Measurements from ENCODE around the gene PBRM1. TPM values are rescaled to one million over a fixed set of nuclear protein-coding genes. Genes with fewer than 3 reads are reported as not detected.
A peak's percentile ranks its signal among the peaks of the same experiment; 100 is the strongest.

PBRM1 gene
- total RNA-seq, 1 experiment from 2014 or later: 65.4 TPM

- DNase-seq (ENCODE audit: low read depth): no peak
Observed at GRCh38 chr3:52574056-52574965, 111.4 kb downstream of the PBRM1 start.

DNA sequence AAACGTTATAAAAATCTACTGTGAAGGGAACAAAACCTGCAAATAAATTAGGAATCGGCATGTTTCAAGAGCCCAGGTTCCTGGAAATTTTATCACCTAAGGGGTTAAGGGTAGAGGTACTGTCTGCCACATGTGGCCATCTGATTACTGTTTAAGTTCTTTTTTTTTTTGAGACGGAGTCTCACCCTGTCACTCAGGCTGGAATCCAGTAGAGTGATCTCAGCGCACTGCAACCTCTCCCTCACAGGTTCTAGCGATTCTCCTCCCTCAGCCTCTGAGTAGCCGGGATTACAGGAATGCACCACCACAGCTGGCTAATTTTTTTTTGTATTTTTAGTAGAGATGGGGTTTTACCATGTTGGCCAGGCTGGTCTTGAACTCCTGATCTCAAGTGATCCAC lies 113.5 kb downstream of the PBRM1 start:
- DNase-seq (ENCODE audit: low read depth): no peak

- DNase-seq (ENCODE audit: low read depth): peak; percentile 35
Observed at GRCh38 chr3:52570076-52570475, 115.6 kb downstream of the PBRM1 start.

- no peak for DNase-seq (ENCODE audit: low read depth)
Observed at GRCh38 chr3:52568069-52568468, 117.6 kb downstream of the PBRM1 start.

DNA sequence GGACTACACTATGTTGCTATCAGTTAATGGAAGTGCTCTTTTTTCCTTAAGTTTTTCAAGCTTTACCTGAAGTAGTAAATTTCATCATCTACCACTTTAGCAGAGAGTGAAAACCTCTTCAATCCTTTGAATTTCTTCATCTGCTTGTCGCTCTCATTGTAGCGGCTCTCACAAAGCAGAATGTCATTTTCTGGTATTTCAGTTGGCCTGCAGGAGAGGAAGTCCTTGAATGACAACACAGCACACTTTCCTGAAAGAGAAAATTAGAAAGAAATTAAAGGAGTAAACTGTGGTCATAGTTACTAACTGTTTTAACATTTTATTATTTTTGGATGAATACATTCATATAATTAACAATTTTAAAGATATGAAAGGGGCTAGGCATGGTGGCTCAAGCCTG lies 121.7 kb downstream of the PBRM1 start:
- no peak for DNase-seq (ENCODE audit: low read depth)

GRCh38 chr3:52561028-52561747 lies 124.5 kb downstream of the PBRM1 start:
- DNase-seq (ENCODE audit: low read depth): peak; percentile 9

GRCh38 chr3:52558436-52558835 lies 127.3 kb downstream of the PBRM1 start:
- no peak for DNase-seq (ENCODE audit: low read depth)

- no peak for DNase-seq (ENCODE audit: low read depth)
Observed at GRCh38 chr3:52557011-52557960, 128.4 kb downstream of the PBRM1 start.

DNA sequence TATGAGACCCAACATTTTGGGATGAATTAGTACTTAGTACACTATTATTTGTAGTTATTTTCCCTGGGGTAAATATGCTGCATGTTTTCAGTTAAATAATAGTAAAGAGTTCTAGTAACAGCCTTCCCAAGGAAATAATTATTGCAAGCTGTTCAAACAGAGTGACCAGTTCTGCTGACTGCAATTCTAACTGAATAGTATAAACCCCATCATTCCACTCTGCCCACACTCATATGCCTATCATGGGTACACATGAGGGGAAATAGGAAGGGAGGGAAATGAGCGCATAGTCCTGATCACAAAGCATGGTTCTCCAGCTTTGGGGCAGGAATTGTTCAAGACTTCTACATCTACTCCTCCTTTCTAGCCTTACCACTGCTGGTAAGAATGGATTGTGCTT lies 130.7 kb downstream of the PBRM1 start:
- DNase-seq (ENCODE audit: low read depth): no peak

GRCh38 chr3:52554026-52554755 lies 131.5 kb downstream of the PBRM1 start:
- DNase-seq (ENCODE audit: low read depth): no peak

GRCh38 chr3:52552089-52552488 lies 133.6 kb downstream of the PBRM1 start:
- DNase-seq (ENCODE audit: low read depth): no peak

DNA sequence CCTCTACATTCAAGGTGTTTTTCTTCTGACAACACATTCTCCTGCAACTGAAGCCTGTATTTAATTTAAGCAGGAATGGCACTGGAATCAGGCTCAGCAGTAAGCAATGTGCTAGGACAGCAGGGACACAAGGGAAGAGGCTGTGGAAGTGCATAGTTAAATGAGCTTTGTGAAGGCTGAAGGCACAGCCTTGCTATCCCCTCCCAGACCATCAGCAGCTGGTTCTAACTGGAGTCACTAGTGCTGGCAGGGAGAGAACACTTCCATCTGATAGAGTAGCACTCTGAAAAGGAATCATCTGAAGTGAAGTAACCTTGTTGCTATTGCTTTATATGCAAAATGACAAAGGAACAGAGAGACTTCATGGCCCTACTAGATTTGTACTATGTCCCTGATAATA lies 134.6 kb downstream of the PBRM1 start:
- DNase-seq (ENCODE audit: low read depth): no peak

DNA sequence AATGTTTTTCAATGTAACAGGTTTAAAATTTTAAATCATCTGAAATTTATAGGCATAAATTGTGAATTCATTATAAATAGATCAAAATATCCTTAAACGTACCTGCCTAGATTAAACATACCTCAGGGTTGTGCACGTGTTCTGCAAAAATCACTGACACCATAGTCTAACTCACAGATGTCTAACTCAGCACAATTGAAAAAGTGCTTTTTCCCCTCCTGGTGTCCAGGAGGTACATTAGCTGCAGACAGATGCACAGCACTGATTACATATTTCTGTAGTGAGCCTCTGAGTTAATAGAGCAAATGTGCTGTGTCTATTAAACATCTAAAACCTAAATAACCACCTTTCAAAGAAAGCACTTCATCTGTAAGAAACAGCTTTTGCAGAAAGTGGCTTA lies 138.6 kb downstream of the PBRM1 start:
- no peak for DNase-seq (ENCODE audit: low read depth)

- DNase-seq (ENCODE audit: low read depth): no peak
Observed at GRCh38 chr3:52546111-52546901, 139.4 kb downstream of the PBRM1 start.

- no peak for DNase-seq (ENCODE audit: low read depth)
Observed at GRCh38 chr3:52544937-52545336, 140.8 kb downstream of the PBRM1 start.

- DNase-seq (ENCODE audit: low read depth): no peak
Observed at GRCh38 chr3:52541050-52541449, 144.7 kb downstream of the PBRM1 start.

DNA sequence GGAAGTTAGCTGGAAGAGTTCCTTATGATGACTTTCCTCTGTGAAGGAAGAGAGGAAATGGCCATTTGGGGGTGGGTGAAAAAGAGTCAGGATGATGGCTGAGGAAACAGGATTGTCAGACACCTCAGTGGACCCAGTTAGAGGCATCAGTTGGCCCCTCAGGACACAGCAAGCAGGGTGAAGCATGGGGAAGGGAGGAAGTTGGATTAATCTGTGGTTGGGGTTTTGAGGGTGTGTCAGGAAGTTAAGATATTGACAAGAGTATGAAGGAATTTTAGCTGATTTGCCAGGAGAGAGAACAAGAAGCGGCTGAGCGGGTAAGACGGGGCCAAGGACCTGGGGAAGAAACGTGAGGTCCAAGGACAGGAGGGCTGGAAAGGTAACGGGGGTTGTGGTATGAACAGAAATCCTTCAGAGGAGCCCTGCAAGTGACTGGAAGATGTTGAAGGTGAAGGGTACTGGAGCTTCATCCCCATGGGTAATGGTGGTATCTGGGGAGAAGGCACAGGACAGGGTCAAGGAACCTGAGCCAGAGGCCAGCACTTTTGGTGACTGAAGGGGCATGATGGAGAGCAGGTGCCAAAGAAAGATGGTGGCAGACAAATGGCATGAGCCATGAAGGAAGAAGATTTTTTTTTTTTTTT lies 146.6 kb downstream of the PBRM1 start:
- no peak for DNase-seq (ENCODE audit: low read depth)

- DNase-seq (ENCODE audit: low read depth): no peak
Observed at GRCh38 chr3:52537726-52538421, 147.8 kb downstream of the PBRM1 start.

DNA sequence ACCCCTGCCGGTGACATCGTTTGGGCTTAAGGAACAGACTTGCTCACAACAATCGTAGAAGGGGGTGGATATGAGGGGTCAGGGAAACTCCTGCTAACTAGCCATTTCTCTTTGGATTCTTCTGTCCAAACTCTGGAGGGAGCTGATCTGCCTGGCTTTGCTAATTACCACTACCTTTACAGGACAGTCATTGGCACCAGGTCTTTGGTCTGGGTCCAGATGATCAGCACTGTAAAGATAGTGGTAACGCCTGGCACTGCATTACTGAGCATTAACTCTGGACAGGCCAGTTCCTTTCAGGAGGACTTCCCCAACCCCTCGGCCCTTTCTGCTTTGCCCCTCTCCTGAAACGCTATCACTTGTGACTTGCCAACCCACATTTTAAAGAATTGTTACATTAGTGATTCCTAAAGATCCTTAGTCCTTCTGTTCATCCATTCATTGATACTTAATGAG lies 148.5 kb downstream of the PBRM1 start:
- DNase-seq (ENCODE audit: low read depth): no peak

Data from LHCN-M2 (cell line).